Upper lobe of left lung (tissue), 6 donors: Measurements from ENCODE around the gene DNAAF5. TPM values are rescaled to one million over a fixed set of nuclear protein-coding genes. Genes with fewer than 3 reads are reported as not detected.

Experiments
- ATAC-seq, 2 donors: fragments of 200-7000 bp; cut with Tn5 transposase; one replicate each; pipeline ENCODE4 v1.9.1; 2022; ENCODE audit warnings: mild to moderate bottlenecking in 2 of 2, moderate library complexity in 2 of 2; ENCODE audit not compliant: low FRiP score in 2 of 2
- DNase-seq, 2 donors: peaks; one replicate each; pipeline ENCODE4 v3.0.0-alpha.2; 2019 to 2020
- H3K27ac ChIP-seq, 4 donors: fragments of 200-600 bp; sonication (generic); one replicate each; pipeline ENCODE4 v1.5.1; 2016 to 2019
- H3K27me3 ChIP-seq, 4 donors: fragments of 200-600 bp; sonication (generic); one replicate each; pipeline ENCODE4 v1.5.1; 2017 to 2019
- H3K36me3 ChIP-seq, 4 donors: fragments of 200-600 bp; sonication (generic); one replicate each; pipeline ENCODE4 v1.5.1; 2016 to 2019
- H3K4me1 ChIP-seq, 4 donors: fragments of 200-600 bp; sonication (generic); one replicate each; pipeline ENCODE4 v1.5.1; 2018 to 2019
- H3K4me3 ChIP-seq, 4 donors: fragments of 200-600 bp; sonication (generic); one replicate each; pipeline ENCODE4 v1.5.1; 2017 to 2019; ENCODE audit warnings: mild to moderate bottlenecking in 2 of 4, moderate library complexity in 1 of 4
- H3K9me3 ChIP-seq, 4 donors: fragments of 200-600 bp; sonication (generic); one replicate each; pipeline ENCODE4 v1.5.1; 2018 to 2019
- EP300 ChIP-seq, 4 donors: sonication (generic); formaldehyde crosslinking; IDR thresholded peaks; one replicate each; pipeline ENCODE4 v1.5.1; 2017; ENCODE audit warnings: antibody characterized with exemption in 4 of 4, control low read depth in 2 of 4
- POLR2A ChIP-seq, 4 donors: fragments of 450-650 bp; IDR thresholded peaks; one replicate each; pipeline ENCODE4 v1.5.1; 2016 to 2017; ENCODE audit warnings: antibody characterized with exemption in 4 of 4, mild to moderate bottlenecking in 2 of 4
- POLR2AphosphoS5 ChIP-seq, 2 donors: sonication (generic); formaldehyde crosslinking; IDR thresholded peaks; one replicate each; pipeline ENCODE4 v1.5.1; 2017; ENCODE audit warnings: antibody characterized with exemption in 2 of 2
- WGBS, 2 donors: methylation state at CpG; one replicate each; pipeline ENCODE4 v1.1.5; 2017 to 2018; 5-methylcytosine and 5-hydroxymethylcytosine counted together
- total RNA-seq, 6 donors: library from RNA; depleted of rRNA in 4 of 6; stranded (reverse); fragments of >200 nt in 4 of 6; gene quantifications; one replicate each; pipeline versions ENCODE4 v1.1.0 to v1.2.1, GENCODE V29; 2016 to 2021
- TF ChIP-seq, protein P1 (sequence below), 6 experiments: fragments of 450-650 bp in 4 of 6; fragments of 200-600 bp in 2 of 6; sonication (generic) in 2 of 6; IDR thresholded peaks; one replicate each; pipeline ENCODE4 v1.5.1; 2016 to 2019; ENCODE audit warnings: antibody characterized with exemption in 6 of 6
- donor health status: DM: no; HTN: no; CAD: no; lungs with moderate emphysema.
- donor health status: DM: no; HTN: yes; CAD: no; lungs with severe emphysema.

DNAAF5 gene
- total RNA-seq, 6 donors from 2014 or later, result 18.2 to 35.6 (median 26.4) TPM

DNA sequence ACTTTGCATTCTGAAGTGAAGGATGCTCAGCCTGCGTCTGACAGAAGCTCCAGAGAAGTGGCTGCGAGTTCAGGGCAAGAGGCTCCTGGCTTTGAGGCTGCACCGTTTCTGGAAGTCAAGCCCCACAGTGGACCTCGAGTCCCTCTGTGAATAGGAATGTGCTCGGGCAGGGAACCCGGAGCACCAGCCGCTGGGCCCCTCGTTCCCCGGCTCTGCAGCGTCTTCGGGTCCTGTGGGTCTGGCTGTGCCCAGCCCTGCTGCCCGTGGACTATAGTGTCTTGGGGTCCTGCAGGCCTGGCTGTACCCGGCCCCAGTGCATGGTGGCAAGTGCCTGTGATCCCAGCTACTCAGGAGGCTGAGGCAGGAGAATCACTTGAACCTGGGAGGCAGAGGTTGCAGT, 45.9 kb downstream of the DNAAF5 start:
- TF ChIP-seq POLR2AphosphoS5 (IDR thresholded peaks at IDR 0.05) (no peak), EP300 (IDR thresholded peaks at IDR 0.05) (no peak), POLR2A (IDR thresholded peaks at IDR 0.05) (no peak)
- TF ChIP-seq, protein P1, sequence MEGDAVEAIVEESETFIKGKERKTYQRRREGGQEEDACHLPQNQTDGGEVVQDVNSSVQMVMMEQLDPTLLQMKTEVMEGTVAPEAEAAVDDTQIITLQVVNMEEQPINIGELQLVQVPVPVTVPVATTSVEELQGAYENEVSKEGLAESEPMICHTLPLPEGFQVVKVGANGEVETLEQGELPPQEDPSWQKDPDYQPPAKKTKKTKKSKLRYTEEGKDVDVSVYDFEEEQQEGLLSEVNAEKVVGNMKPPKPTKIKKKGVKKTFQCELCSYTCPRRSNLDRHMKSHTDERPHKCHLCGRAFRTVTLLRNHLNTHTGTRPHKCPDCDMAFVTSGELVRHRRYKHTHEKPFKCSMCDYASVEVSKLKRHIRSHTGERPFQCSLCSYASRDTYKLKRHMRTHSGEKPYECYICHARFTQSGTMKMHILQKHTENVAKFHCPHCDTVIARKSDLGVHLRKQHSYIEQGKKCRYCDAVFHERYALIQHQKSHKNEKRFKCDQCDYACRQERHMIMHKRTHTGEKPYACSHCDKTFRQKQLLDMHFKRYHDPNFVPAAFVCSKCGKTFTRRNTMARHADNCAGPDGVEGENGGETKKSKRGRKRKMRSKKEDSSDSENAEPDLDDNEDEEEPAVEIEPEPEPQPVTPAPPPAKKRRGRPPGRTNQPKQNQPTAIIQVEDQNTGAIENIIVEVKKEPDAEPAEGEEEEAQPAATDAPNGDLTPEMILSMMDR (IDR thresholded peaks at IDR 0.05), result no peak

DNA sequence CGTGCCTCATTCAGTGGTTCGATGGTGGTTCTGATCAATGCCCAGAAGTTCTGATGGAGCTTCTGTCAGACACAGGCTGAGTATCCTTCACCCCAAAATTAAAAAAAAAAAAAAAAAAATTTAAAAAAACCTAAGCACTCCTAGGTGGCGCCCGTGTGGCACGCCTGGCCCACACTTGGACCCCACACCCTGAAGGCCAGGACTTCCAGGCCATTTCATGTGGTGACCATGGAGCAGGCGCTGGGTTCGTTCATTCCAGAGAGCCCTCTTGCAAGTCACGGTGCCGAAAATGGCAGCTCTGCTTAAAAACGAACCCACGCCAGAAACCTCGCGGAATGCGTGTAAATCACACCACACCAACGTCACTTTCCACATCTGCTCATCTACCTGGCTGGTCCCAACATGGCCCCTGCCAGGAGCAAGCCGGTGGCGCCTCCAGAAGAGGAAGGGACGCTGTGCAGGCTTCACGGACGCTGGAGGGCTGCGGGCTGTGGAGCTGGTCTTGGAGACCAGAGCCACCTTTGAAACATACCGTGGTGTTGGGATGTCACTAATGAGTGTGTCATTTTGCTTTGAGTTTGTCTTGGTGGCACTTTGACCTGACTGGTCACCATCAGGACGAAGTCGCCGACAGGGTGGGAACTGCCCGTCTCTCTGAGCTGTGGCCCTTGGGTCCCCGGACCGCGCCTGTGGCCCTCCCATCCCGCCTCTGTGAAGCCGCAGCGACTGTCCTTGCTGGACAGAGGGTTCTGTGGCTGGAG, 46.5 kb downstream of the DNAAF5 start:
- TF ChIP-seq POLR2A (IDR thresholded peaks at IDR 0.05), result no peak
- no peak for TF ChIP-seq EP300 (IDR thresholded peaks at IDR 0.05)
- no peak for TF ChIP-seq POLR2AphosphoS5 (IDR thresholded peaks at IDR 0.05)
- TF ChIP-seq, protein P1 (IDR thresholded peaks at IDR 0.05), result no peak
- WGBS, 2 donors, result 93 to 97% methylated on average over 32 of the region's 32 CpGs
- Histone ChIP-seq H3K36me3 (peaks cover 0 to 59% (median 30%) of the 10 kb centered on the region in 4 donors), H3K4me3 (no peak overlapping the region), H3K27ac (no peak overlapping the region), H3K9me3 (no peaks in the 10 kb centered on the region), H3K4me1 (peaks cover 13 to 18% (median 17%) of the 10 kb centered on the region in 4 donors), H3K27me3 (no peaks in the 10 kb centered on the region)
- ATAC-seq (no peak), DNase-seq (no peak)

More for the DNA sequence above, 45.9 kb downstream of the DNAAF5 start:
- ATAC-seq, result no peak
- H3K27me3 ChIP-seq, result no peaks in the 10 kb centered on the region
- H3K4me1 ChIP-seq, result peaks cover 13 to 18% (median 17%) of the 10 kb centered on the region in 4 donors
- no peaks in the 10 kb centered on the region for H3K9me3 ChIP-seq
- H3K36me3 ChIP-seq, result peaks cover 0 to 63% (median 30%) of the 10 kb centered on the region in 4 donors
- H3K27ac ChIP-seq, result peak overlapping the region in 1 of 4 donors; percentile 82
- DNase-seq, result no peak
- WGBS, 2 donors, result 93 to 94% methylated on average over 3 to 13 of the region's 13 CpGs
- no peak overlapping the region for H3K4me3 ChIP-seq

DNA sequence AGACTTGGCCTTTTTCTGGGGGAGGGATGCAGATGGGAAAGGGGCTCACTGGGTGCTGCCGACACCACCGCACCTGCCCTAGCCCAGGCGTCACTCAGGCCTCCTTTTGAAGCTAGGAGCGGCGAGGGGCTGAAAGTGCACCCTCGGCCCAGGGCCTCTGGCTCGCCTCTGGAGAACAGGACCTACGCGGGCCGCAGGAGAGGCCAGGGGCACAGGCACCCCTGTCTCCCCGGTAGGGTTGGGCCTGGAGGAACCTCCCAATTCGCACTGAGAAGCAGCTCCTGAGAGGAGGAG, 47.1 kb downstream of the DNAAF5 start:
- ATAC-seq, result no peak
- WGBS, 2 donors, result 92 to 96% methylated on average over 10 to 12 of the region's 12 CpGs
- peaks cover 0 to 60% (median 30%) of the 10 kb centered on the region in 4 donors for H3K36me3 ChIP-seq

DNA sequence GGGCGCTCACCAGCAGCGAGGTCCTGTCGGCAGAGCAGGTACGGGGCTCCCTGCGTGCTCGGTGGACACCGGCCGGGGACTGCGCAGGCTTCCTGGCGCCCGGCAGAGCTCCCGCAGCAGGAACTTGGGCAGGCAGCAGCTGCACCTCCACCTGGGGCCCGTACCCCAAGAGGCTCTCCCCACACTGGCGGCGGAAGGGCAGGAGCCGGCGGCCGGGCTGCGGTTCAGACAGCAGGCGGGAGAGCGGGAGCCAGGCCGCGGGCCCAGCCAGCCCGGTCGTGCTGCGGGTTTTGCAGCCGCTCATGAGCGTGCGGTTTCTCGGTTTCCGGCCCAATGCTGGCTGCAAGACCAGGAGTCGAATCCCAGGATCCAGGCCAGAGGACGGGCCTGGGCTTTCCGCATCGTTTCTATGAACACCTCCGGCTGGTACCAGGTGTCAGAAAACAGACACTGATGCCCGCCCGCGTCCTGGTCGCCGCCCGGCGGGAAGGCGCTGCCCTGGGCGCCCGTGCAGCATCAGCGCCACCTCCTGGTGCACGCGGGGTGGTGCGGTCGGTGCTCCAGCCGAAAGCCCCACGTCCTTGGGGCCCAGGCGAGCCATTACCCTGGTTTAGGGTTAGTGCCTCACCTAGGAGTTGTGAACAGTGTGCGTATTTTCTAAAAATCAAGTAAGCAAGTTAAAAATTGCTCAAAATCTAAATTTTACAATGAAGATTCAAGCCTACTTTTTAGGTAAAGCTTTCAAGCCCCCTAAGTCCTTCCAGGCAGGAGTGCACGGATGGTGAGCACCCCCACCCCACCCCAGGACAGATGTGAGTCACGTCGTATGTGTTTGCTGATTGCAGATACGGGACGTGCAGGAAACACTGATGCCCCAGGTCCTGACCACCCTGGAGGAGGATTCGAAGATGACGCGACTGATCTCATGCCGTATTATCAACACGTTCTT, 47.9 kb downstream of the DNAAF5 start:
- DNase-seq (peak; percentile 45 to 93), ATAC-seq (peak in 1 of 2 donors; percentile 76)
- no peaks in the 10 kb centered on the region for H3K9me3 ChIP-seq
- no peaks in the 10 kb centered on the region for H3K27me3 ChIP-seq
- TF ChIP-seq, protein P1 (IDR thresholded peaks at IDR 0.05), result peak; percentile 84 to 94 (median 89)
- TF ChIP-seq POLR2A (IDR thresholded peaks at IDR 0.05), result no peak
- peak in 1 of 2 donors; percentile 14 for TF ChIP-seq POLR2AphosphoS5 (IDR thresholded peaks at IDR 0.05)
- 78 to 85% methylated on average over 30 to 65 of the region's 65 CpGs for WGBS, 2 donors
- H3K4me3 ChIP-seq, result no peak overlapping the region
- H3K4me1 ChIP-seq, result peaks cover 13 to 24% (median 18%) of the 10 kb centered on the region in 4 donors
- H3K27ac ChIP-seq, result no peak overlapping the region
- peaks cover 0 to 65% (median 28%) of the 10 kb centered on the region in 4 donors for H3K36me3 ChIP-seq

More for the DNA sequence above, 47.1 kb downstream of the DNAAF5 start:
- Histone ChIP-seq H3K4me3 (no peak overlapping the region), H3K27ac (no peak overlapping the region), H3K27me3 (no peaks in the 10 kb centered on the region), H3K4me1 (peaks cover 13 to 18% (median 17%) of the 10 kb centered on the region in 4 donors), H3K9me3 (no peaks in the 10 kb centered on the region)
- DNase-seq, result no peak
- TF ChIP-seq EP300 (IDR thresholded peaks at IDR 0.05) (no peak), POLR2AphosphoS5 (IDR thresholded peaks at IDR 0.05) (no peak), POLR2A (IDR thresholded peaks at IDR 0.05) (no peak)
- TF ChIP-seq, protein P1 (IDR thresholded peaks at IDR 0.05), result no peak
